Activated effector memory CD4-positive, alpha-beta T cell treated with anti-CD3 and anti-CD28 coated beads, Interleukin-2, amount 50 U/mL, for 16 hours (primary cell): ENCODE measurements around the gene CDKN1B.

Experiments
- DNase-seq: peaks from one replicate; pipeline ENCODE4 v3.0.0-alpha.2; 2020

Gene CDKN1B

GRCh38 chr12:12716793-12717585, at the start of gene CDKN1B:
CDKN1B (plus strand) TSS chr12:12717368; CDS start chr12:12717840, 472 bp downstream.
- DNase-seq: peak; percentile 95

DNA sequence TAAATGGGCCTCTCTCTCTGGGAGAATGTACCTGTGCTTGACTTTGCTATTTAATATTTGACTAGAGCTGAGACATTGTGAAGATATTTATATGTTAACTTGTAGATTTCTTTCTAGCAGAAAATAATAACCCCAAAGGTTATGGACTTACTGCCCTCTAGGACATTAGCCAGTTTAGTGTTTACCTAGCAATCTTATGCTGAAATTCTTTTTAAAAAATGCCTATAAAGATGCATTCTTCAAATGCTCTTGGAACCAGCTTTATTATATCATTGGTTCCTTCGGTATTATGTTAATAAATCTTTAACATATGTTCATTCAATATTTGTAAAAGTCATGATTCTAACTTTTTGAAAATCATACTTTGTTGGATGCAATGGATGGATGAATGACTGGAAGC, 49.2 kb upstream of the CDKN1B start:
- no peak for DNase-seq

- DNase-seq: no peak
These were observed 48.1 kb upstream of the CDKN1B start for GRCh38 chr12:12669020-12669419.

DNA sequence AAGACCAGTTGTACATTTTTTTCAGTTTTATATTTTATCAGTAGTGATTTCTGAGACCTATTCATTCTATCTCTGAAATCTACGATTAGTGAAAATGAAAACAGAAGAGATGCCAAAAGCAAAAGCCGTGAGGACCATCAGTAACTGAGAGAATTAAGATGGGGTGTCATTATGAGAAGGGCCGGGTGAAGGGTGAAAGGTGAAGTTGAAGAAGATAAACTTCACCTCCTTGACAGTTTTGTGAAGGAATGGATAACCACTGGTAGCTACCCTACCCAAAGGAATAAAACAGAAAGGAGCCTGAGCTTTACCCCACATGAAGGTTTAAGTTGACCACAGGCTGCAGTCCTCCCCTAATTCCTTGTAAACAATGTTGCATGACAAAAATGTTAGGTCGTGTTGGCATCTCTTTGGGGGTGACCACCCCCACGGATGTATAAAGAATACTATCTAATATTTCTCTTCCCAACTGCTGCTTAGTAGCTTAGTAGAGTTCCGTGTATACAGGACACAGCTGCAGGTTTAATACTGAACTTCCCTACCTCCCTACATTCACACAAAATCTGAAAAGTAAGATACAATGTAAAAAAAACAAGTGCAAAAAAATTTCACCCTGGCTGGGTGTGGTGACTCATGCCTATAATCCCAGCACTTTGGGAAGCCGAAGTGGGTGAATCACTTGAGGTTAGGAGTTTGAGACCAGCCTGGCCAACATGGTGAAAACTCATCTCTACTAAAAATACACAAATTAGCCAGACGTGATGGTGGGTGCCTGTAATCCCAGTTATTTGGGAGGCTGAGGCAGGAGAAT, 45.1 kb upstream of the CDKN1B start:
- DNase-seq: no peak

DNA sequence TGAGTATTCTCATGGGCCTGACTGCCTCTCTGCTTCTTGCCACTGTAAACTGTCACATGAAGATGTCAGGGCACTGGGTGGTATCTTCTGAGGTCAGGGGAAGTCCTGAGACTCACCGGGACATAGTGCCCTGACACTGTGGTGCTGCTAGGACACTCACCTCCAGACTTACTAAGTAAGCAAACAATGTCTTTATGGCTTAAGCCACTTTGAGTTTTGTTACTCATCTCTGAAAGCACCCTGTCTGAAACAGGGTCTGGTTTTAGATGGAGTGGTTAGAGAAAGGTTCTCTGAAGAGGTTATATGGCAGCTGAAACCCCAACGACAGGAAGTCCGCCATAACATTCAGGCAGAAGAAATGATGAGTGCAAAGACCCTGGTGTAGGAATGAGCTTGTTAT, 43.9 kb upstream of the CDKN1B start:
- no peak for DNase-seq

- no peak for DNase-seq
These were observed 40.6 kb upstream of the CDKN1B start for GRCh38 chr12:12676605-12677004.

GRCh38 chr12:12681061-12681765, 36.0 kb upstream of the CDKN1B start:
- no peak for DNase-seq

DNA sequence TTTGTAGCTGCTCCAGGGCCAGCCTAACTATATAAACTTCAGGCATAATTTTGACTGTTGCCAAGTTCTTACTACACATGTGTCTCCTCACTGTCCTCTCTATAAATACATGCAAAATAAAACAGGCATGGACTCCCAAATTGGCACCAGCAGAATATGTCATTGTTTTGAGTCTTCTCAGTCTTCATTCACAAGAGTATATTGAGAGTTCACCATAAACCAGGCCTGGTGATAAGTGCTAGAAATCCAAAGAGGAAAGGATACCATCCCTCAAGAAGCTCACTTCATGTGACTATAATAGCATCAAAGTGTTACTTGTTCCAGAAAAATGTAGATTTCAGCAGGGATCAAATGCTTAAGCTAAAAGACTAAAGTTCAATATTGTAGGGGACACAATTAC, 34.9 kb upstream of the CDKN1B start:
- no peak for DNase-seq

DNA sequence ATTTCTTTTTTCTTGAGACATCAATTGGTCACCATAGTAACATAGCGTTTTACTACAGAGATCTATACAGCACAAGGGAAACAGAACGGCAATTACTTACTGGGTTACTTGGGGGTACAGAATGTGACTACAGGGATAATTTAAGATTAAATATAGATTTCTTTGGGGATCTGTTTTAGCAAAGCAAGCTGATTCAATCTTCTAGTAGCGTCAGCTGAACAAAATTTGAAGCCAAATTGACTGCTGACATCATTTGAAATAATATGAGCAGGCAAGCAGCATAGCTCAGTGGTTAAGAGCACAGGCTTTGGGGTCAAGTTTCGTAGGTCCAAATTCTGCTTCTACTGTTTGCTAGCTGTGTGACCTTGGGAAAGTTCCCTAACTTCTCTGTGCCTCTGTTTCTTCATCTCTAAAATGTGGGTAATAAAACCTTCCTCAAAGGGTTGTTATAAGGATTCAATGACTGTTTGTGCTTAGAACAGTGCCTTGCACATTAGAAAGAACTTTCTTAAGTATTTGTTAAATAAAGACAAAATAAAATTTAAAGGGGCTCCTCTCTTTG, 34.0 kb upstream of the CDKN1B start:
- no peak for DNase-seq

GRCh38 chr12:12683725-12684124, 33.4 kb upstream of the CDKN1B start:
- DNase-seq: no peak

- no peak for DNase-seq
These were observed 32.6 kb upstream of the CDKN1B start for GRCh38 chr12:12684375-12685106.

DNA sequence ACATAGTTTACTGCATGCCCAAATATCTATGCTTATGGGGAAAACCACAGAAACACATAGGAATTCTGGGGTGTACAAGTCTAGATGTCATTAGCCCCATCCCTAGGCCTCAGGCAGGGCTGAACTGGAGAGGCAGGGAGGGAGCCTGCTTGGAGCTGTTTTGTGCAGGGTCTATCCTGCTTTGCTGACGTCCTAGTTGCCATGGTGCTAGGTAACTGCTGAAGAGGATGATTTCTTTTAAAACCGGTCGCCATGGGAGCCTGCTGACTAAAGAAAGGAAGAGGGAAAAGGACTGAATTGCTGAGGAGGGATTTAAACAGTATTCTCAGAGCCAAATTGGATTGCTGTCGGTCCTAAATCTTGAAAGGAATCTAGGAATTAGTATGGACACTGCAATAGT, 31.9 kb upstream of the CDKN1B start:
- DNase-seq: no peak

DNA sequence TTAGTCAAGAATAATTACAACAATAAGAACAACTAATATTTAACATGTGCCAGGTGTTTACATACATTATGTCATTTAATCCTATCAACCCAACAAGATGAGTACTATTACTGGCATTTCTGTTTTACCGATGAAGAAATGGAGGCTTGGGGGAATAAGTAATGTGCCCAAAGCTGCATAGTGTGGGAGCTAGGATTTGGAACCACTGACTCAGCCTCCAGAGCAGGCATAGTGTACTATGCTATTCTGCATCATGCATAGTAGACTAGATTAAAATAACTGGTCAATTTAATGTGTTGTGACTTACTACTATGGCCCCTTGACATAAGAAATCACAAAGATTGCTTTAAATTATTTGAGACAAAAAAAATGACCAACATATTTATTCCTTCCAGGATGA, 30.7 kb upstream of the CDKN1B start:
- DNase-seq: no peak

- DNase-seq: no peak
These were observed 30.2 kb upstream of the CDKN1B start for GRCh38 chr12:12686925-12687324.

- no peak for DNase-seq
These were observed 27.4 kb upstream of the CDKN1B start for GRCh38 chr12:12689647-12690300.

DNA sequence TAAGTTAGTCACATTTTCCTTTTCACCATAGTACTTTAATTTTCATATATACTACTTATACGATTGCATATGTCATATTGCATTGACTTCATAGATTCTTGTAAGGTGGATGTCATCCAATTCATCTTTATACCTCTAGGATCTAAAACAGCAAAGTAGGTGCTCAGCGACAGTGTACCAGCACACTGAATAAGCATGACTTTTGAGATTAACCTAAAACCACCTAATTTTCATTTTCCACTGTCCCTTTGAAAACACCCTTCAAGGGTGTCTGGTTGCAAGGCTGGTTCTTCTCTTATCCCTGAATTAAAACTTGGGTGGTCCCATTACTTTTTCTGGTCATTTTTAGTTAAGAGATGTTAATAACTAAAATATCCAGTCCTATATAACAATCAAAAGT, 25.6 kb upstream of the CDKN1B start:
- DNase-seq: no peak

DNA sequence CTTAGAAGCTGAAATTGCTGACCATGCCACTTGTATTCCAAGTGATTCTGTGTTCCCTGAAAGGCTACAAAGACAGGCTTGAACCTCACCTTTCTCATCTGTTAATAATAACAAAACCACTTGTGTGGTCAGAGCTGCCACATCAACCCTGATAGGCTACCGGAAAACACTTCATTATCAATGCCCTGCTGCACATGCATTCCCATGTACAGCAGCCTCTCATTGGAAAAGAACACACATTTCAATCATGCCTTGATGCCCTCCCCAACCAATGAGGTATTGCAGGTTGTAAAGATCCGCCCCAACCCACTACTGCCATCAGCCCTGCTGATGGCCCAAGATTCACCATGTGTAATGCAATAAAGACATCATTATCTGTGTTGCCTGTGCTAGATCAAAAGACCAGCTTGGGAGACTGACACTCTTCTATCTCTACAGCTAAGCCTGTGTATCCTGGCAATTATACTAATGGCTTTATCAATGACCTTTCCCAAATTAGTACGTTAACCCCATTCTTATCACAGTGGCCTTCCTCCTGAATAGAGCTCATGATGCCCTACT, 24.0 kb upstream of the CDKN1B start:
- DNase-seq: no peak

- DNase-seq: peak; percentile 96
These were observed 20.4 kb upstream of the CDKN1B start for GRCh38 chr12:12696562-12697383.

DNA sequence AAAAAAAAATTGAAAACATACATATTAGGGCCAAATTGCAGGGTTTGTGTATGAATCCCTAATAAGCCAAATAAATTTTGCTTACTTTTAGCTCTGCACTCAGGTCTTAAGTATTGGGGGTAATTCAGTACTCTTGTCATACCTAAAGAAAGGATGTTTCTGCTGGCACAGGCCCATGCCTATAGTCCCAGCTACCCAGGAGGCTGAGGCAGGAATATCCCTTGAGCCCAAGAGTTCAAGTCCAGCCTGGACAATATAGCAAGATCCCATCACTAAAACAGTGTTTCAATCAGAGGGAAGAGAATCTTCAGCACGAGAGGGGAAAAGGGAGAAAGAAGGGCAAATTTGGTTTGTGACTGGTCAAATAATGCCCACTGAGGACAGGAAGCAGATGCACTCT, 17.8 kb upstream of the CDKN1B start:
- no peak for DNase-seq

GRCh38 chr12:12700254-12700653, 16.9 kb upstream of the CDKN1B start:
- no peak for DNase-seq

- DNase-seq: no peak
These were observed 15.7 kb upstream of the CDKN1B start for GRCh38 chr12:12701457-12701856.
